Thoracic aorta (tissue), 2 donors: ENCODE results near the gene AFG1L. TPM values are rescaled to one million over a fixed set of nuclear protein-coding genes. Genes with fewer than 3 reads are reported as not detected.
A peak's percentile ranks its signal among the peaks of the same experiment; 100 is the strongest.

Source experiments
- ATAC-seq: fragments of 150-250 bp; one replicate; pipeline ENCODE4 v1.8.0; 2017; ENCODE audit warnings: low read depth; ENCODE audit not compliant: insufficient number of reproducible peaks, low FRiP score
- DNase-seq: peaks from one replicate; pipeline ENCODE4 v3.0.0-alpha.2; 2020; ENCODE audit warnings: low spot score
- H3K27ac ChIP-seq, 2 donors: fragments of 200-600 bp; sonication (generic); 1 replicate in 1 of 2; 2 replicates in 1 of 2; pipeline ENCODE4 v1.5.1; 2016; ENCODE audit warnings: mild to moderate bottlenecking in 2 of 2, moderate library complexity in 2 of 2
- H3K27me3 ChIP-seq: fragments of 200-600 bp; sonication (generic); replicated peaks from 2 replicates; pipeline ENCODE4 v1.6.0; 2016; ENCODE audit warnings: mild to moderate bottlenecking; ENCODE audit not compliant: insufficient read depth
- H3K36me3 ChIP-seq: fragments of 200-600 bp; sonication (generic); one replicate; pipeline ENCODE4 v1.5.1; 2016
- H3K4me1 ChIP-seq, 2 donors: fragments of 200-600 bp; sonication (generic); 1 replicate in 1 of 2; 2 replicates in 1 of 2; pipeline versions ENCODE4 v1.5.1 to v1.6.0; 2016; ENCODE audit warnings: low read depth in 2 of 2, mild to moderate bottlenecking in 1 of 2; ENCODE audit not compliant: control insufficient read depth in 1 of 2
- H3K4me3 ChIP-seq: fragments of 200-600 bp; sonication (generic); 2 replicates; pipeline ENCODE4 v1.5.1; 2016; ENCODE audit warnings: mild to moderate bottlenecking
- H3K9me3 ChIP-seq: fragments of 200-600 bp; sonication (generic); 2 replicates; pipeline ENCODE4 v1.5.1; 2016
- total RNA-seq, 2 donors: library from RNA; depleted of rRNA; stranded (reverse); fragments of >200 nt; gene quantifications; one replicate each; pipeline versions ENCODE4 v1.1.0 to v1.2.3, GENCODE V29; 2016
- TF ChIP-seq, protein P1 (sequence below): fragments of 200-600 bp; sonication (generic); IDR thresholded peaks from one replicate; pipeline ENCODE4 v1.5.1; 2019; ENCODE audit warnings: antibody characterized with exemption

AFG1L gene
- total RNA-seq, 2 donors from 2014 or later = 1.7 to 21.7 TPM

DNA sequence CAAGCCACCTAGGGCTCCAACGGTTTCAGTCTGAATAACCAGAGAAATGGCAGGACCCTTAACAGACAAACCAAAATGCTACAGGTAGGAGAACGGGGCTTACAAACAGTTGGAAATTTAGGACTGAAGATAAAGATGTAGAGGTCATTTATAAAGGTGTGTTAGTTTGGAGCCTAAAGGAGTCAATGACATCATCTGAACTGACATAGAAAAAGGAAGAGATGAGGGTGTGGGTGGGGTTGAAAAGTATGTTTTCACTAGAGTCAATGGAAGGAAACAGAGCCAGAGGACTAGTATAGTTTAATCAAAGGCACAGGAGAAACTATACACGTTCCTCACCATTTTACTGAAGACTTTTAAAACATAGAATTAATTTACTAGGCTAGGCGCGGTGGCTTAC is 194.8 kb downstream of the AFG1L start:
- Histone ChIP-seq H3K27ac (no peak overlapping the region), H3K9me3 (no peaks in the 10 kb centered on the region), H3K4me1 (no peaks in the 10 kb centered on the region), H3K27me3 (no peaks in the 10 kb centered on the region), H3K36me3 (no peaks in the 10 kb centered on the region), H3K4me3 (no peak overlapping the region)
- TF ChIP-seq, protein P1, sequence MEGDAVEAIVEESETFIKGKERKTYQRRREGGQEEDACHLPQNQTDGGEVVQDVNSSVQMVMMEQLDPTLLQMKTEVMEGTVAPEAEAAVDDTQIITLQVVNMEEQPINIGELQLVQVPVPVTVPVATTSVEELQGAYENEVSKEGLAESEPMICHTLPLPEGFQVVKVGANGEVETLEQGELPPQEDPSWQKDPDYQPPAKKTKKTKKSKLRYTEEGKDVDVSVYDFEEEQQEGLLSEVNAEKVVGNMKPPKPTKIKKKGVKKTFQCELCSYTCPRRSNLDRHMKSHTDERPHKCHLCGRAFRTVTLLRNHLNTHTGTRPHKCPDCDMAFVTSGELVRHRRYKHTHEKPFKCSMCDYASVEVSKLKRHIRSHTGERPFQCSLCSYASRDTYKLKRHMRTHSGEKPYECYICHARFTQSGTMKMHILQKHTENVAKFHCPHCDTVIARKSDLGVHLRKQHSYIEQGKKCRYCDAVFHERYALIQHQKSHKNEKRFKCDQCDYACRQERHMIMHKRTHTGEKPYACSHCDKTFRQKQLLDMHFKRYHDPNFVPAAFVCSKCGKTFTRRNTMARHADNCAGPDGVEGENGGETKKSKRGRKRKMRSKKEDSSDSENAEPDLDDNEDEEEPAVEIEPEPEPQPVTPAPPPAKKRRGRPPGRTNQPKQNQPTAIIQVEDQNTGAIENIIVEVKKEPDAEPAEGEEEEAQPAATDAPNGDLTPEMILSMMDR = no peak
- DNase-seq (no peak), ATAC-seq (no peak)

DNA sequence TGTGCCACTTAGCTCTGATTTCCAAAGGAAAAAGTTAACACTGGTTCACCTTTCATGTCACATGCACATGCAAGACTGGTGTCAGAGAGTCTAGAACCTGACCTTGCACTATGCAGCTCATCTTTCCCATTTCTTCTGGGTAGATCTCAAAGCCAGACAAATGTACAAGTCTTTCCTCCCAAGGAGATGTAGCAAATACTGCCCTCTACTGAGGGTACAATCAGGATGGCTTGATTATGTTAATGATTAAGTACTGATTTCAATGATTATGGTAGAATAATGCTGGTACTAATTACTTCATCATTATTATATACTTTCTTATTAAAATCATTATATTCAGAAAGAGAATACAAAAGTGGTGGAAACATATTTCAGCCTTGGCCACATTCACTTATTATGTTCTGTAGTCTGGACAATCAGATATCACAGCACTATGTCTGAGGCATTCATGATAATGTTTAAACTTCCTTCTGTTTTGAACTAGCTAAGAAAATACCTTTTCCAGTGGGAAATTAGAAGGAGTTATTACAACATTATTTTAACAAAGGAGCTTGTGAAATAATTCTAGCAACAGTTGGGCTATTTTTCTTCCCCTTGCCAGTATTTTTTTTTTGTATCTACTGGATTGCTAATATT is 197.4 kb downstream of the AFG1L start:
- Histone ChIP-seq H3K36me3 (no peaks in the 10 kb centered on the region), H3K4me1 (no peaks in the 10 kb centered on the region), H3K4me3 (no peak overlapping the region), H3K27ac (no peak overlapping the region), H3K9me3 (no peaks in the 10 kb centered on the region), H3K27me3 (no peaks in the 10 kb centered on the region)
- TF ChIP-seq, protein P1 = peak; percentile 36
- no peak for ATAC-seq
- no peak for DNase-seq

DNA sequence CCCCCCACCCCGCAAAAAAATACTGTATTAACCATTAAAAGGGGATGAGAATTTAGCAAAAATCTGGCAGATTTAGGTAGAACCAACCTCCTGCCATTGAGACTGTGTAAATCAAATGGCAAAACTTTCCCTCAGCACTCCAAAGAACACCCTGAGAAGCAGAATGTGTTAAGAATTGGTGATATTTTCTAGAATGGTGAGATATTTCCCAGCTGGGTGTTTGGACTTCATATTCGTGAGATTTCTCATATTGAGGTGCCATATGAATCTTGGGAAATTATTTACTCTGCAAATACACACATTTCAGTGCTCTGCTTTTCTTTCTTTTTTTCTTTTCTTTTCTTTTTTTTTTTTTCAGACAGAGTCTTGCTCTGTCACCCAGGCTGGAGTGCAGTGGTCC is 199.6 kb downstream of the AFG1L start:
- Histone ChIP-seq H3K27ac (no peak overlapping the region), H3K4me3 (no peak overlapping the region), H3K36me3 (no peaks in the 10 kb centered on the region), H3K27me3 (no peaks in the 10 kb centered on the region), H3K9me3 (no peaks in the 10 kb centered on the region), H3K4me1 (no peaks in the 10 kb centered on the region)
- TF ChIP-seq, protein P1 = no peak
- DNase-seq (no peak), ATAC-seq (no peak)

DNA sequence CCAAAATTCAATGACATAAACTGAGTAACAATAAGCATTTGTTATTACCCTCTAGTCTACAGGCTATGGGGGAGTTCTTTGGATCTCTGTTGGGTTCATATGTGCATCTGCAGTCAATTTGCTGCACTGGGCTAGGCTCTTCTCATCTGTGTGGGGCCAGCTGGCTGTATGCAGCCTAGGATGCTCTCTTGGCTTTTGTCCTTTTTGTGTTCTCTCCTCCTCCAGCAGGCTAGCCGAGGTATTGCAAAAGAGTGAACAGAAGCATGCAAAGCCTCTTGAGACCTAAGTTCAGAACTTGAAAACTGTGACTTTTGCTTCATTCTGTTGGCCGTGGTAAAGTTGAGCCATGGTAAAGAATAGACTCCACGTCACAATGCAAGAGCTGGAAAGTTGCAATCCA is 203.0 kb downstream of the AFG1L start:
- Histone ChIP-seq H3K4me3 (no peak overlapping the region), H3K4me1 (no peaks in the 10 kb centered on the region), H3K36me3 (no peaks in the 10 kb centered on the region), H3K27ac (no peak overlapping the region), H3K9me3 (no peaks in the 10 kb centered on the region), H3K27me3 (no peaks in the 10 kb centered on the region)
- TF ChIP-seq, protein P1 = no peak
- ATAC-seq = no peak
- no peak for DNase-seq

DNA sequence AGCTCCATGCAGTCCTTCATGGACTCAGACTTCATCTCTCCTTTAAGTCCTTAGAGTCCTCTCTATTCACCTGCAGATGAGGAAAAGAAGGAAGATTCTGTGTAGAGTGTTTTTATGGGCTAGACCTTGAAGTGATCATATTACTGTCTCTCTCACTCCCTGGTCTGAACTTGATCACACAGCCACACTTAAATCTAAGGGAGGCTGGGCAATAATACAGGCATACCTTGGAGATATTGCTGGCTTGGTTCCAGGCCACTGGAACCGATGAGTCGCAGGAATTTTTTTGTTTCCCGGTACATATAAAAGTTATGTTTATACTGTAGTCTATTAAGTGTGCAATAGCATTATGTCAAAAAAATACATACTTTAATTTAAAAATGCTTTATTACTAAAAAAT is 206.7 kb downstream of the AFG1L start:
- Histone ChIP-seq H3K4me3 (no peak overlapping the region), H3K27me3 (no peaks in the 10 kb centered on the region), H3K36me3 (no peaks in the 10 kb centered on the region), H3K27ac (no peak overlapping the region), H3K4me1 (no peaks in the 10 kb centered on the region), H3K9me3 (no peaks in the 10 kb centered on the region)
- TF ChIP-seq, protein P1 = no peak
- no peak for ATAC-seq
- no peak for DNase-seq
